Cardiac muscle cell (in vitro differentiated cells and primary cell): ENCODE data around the gene PTPA. TPM values are rescaled to one million over a fixed set of nuclear protein-coding genes. Genes with fewer than 3 reads are reported as not detected.

Source experiments
- DNase-seq, 2 donors: peaks; one replicate each; pipeline versions ENCODE4 v3.0.0 to v3.0.0-alpha.2; 2010 to 2017; ENCODE audit warnings: low read depth in 1 of 2, low spot score in 1 of 2
- H3K27ac ChIP-seq: fragments of 200-600 bp; sonication (generic); 2 replicates; pipeline ENCODE4 v1.5.1; 2016
- H3K27me3 ChIP-seq: fragments of 200-600 bp; sonication (generic); 2 replicates; pipeline ENCODE4 v1.6.0; 2016; ENCODE audit warnings: control low read depth
- H3K36me3 ChIP-seq: fragments of 200-600 bp; sonication (generic); 2 replicates; pipeline ENCODE4 v1.5.1; 2016; ENCODE audit warnings: control low read depth
- H3K4me1 ChIP-seq: fragments of 200-600 bp; sonication (generic); 2 replicates; pipeline ENCODE4 v1.8.1; 2017; ENCODE audit warnings: low read depth, mild to moderate bottlenecking, mixed run types
- H3K4me3 ChIP-seq: fragments of 200-600 bp; sonication (generic); 2 replicates; pipeline ENCODE4 v1.5.1; 2016; ENCODE audit warnings: mild to moderate bottlenecking
- H3K9me3 ChIP-seq: fragments of 200-600 bp; sonication (generic); 2 replicates; pipeline ENCODE4 v1.5.1; 2017; ENCODE audit warnings: low read depth, mild to moderate bottlenecking, control low read depth
- polyA plus RNA-seq: library from polyadenylated mRNA; unstranded; fragments of >200 nt; fragmentation: Nextera tagmentation; extraction: Ambion mirVana; gene quantifications from 2 replicates; pipeline ENCODE4 v1.2.1, GENCODE V29; 2016
- total RNA-seq: library from RNA; depleted of rRNA; stranded (reverse); fragments of >200 nt; gene quantifications from 2 replicates; pipeline ENCODE4 v1.2.3, GENCODE V29; 2016
- TF ChIP-seq, protein P1 (sequence below): IDR thresholded peaks from 2 replicates; pipeline ENCODE4 v1.5.1; 2012; ENCODE audit warnings: low read depth, mild to moderate bottlenecking, low read length

PTPA gene
- total and polyA plus RNA-seq, 2 experiments from 2014 or later = 144 to 197 TPM

- peak in 1 of 2 donors; percentile 67 for DNase-seq
- TF ChIP-seq, protein P1, sequence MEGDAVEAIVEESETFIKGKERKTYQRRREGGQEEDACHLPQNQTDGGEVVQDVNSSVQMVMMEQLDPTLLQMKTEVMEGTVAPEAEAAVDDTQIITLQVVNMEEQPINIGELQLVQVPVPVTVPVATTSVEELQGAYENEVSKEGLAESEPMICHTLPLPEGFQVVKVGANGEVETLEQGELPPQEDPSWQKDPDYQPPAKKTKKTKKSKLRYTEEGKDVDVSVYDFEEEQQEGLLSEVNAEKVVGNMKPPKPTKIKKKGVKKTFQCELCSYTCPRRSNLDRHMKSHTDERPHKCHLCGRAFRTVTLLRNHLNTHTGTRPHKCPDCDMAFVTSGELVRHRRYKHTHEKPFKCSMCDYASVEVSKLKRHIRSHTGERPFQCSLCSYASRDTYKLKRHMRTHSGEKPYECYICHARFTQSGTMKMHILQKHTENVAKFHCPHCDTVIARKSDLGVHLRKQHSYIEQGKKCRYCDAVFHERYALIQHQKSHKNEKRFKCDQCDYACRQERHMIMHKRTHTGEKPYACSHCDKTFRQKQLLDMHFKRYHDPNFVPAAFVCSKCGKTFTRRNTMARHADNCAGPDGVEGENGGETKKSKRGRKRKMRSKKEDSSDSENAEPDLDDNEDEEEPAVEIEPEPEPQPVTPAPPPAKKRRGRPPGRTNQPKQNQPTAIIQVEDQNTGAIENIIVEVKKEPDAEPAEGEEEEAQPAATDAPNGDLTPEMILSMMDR = no peak
- H3K4me1 ChIP-seq = peaks cover 53% of the 10 kb centered on the region
These were observed 35.3 kb downstream of the PTPA start for GRCh38 chr9:129146441-129146941.

GRCh38 chr9:129148463-129149204, 37.4 kb downstream of the PTPA start:
- no peaks in the 10 kb centered on the region for H3K9me3 ChIP-seq
- no peak for DNase-seq
- no peaks in the 10 kb centered on the region for H3K27me3 ChIP-seq
- peaks cover 12% of the 10 kb centered on the region for H3K36me3 ChIP-seq
- H3K4me1 ChIP-seq = peaks cover 31% of the 10 kb centered on the region
- H3K4me3 ChIP-seq = no peak overlapping the region
- H3K27ac ChIP-seq = peak overlapping the region; percentile 95
- TF ChIP-seq, protein P1 = no peak

More at GRCh38 chr9:129146441-129146941, 35.3 kb downstream of the PTPA start:
- Histone ChIP-seq H3K27me3 (no peaks in the 10 kb centered on the region), H3K36me3 (peaks cover 16% of the 10 kb centered on the region), H3K4me3 (no peak overlapping the region), H3K9me3 (no peaks in the 10 kb centered on the region), H3K27ac (peak overlapping the region; percentile 95)

DNA sequence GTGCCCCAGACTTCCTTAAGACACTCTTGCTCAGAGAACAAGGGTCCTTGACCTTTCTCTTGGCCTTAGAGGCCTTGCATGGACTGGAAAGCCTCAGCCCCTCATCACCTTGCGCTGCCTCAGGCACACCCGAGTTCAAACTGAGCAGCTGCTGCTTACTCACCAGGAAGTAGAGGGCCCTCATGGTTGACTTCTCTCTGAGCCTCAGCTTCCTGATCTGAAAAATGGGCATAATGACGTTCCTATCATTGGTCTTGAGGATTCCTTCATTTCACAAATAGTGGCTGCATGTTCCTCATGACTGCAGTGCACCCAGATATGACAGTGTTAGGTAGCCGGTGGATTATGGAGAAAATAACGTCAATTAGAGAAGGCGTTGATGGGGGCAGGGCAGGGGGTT, 38.2 kb downstream of the PTPA start:
- peaks cover 26% of the 10 kb centered on the region for H3K4me1 ChIP-seq

GRCh38 chr9:129150122-129150521, 38.9 kb downstream of the PTPA start:
- H3K4me1 ChIP-seq = peaks cover 21% of the 10 kb centered on the region
- H3K36me3 ChIP-seq = peaks cover 6% of the 10 kb centered on the region
- H3K27me3 ChIP-seq = no peaks in the 10 kb centered on the region
- no peaks in the 10 kb centered on the region for H3K9me3 ChIP-seq
- no peak for DNase-seq
- no peak overlapping the region for H3K4me3 ChIP-seq
- H3K27ac ChIP-seq = peak overlapping the region; percentile 95
- TF ChIP-seq, protein P1 = no peak

More for the DNA sequence above, 38.2 kb downstream of the PTPA start:
- Histone ChIP-seq H3K27me3 (no peaks in the 10 kb centered on the region), H3K9me3 (no peaks in the 10 kb centered on the region), H3K27ac (peak overlapping the region; percentile 95), H3K4me3 (no peak overlapping the region), H3K36me3 (peaks cover 6% of the 10 kb centered on the region)
- no peak for DNase-seq
- TF ChIP-seq, protein P1 = no peak

- Histone ChIP-seq H3K9me3 (no peaks in the 10 kb centered on the region), H3K27me3 (no peaks in the 10 kb centered on the region), H3K36me3 (peaks cover 6% of the 10 kb centered on the region), H3K4me3 (no peak overlapping the region), H3K4me1 (peaks cover 15% of the 10 kb centered on the region), H3K27ac (peak overlapping the region; percentile 28)
- no peak for DNase-seq
- TF ChIP-seq, protein P1 = no peak
These were observed 39.5 kb downstream of the PTPA start for GRCh38 chr9:129150672-129151211.
